ENCODE measurements around the gene TENT4B. TPM values are rescaled to one million over a fixed set of nuclear protein-coding genes. Genes with fewer than 3 reads are reported as not detected.
A peak's percentile ranks its signal among the peaks of the same experiment; 100 is the strongest.

The TENT4B gene
- polyA plus RNA-seq, 1 of the 3 experiments (the other 2 are of a cell fraction) = 5.6 TPM

DNA sequence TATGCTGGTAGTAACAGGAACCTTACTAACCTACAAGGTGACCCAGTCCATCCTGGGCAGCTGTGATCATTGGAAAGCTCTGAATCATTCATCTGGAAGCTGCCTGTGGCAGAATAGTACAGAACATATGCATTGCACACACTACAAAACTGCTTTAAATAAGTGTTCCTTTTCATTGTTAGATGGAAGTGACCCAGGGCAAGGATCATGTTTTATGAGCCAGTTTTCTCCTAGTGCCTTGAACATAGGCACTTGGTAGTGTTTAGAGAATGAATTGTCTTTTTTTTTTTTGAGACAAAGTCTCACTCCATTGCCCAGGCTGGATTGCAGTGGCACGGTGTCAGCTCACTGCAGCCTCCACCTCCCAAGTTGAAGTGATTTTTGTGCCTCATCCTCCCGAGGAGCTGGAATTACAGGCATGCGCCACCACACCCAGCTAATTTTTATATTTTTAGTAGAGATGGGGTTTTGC is 55.4 kb downstream of the TENT4B start:
- Histone ChIP-seq H3K4me3 (ENCODE audit: low read depth in 2 of 2, low read length in 1 of 2) (no peak overlapping the region), H3K36me3 (replicated peaks in 1 of 2; ENCODE audit: control insufficient read depth in 1 of 2, insufficient read depth in 2 of 2, low read length in 1 of 2) (peaks cover 4 to 5% of the 10 kb centered on the region in 2 experiments), H3K27ac (ENCODE audit: low read depth in 2 of 2, low read length in 1 of 2) (peak overlapping the region; percentile 64 to 65), H3K9me2 (no peaks in the 10 kb centered on the region), H4K20me1 (ENCODE audit: insufficient read depth) (0 out of 2 replicates have a peak, but pooled peaks cover 5% of the 10 kb centered on the region), H3K4me1 (ENCODE audit: control insufficient read depth in 1 of 2, insufficient read depth in 2 of 2, low read depth in 1 of 2, low read length in 1 of 2) (peaks cover 46% of the 10 kb centered on the region in 2 experiments), H3K79me2 (ENCODE audit: insufficient read depth) (peaks cover 85% of the 10 kb centered on the region), H3K27me3 (ENCODE audit: insufficient read depth) (no peaks in the 10 kb centered on the region), H3K9me3 (no peaks in the 10 kb centered on the region), H3K4me2 (peak overlapping the region; percentile 28), H2AFZ (ENCODE audit: low read depth) (no peak overlapping the region), H3F3A (replicated peaks; ENCODE audit: insufficient read depth) (peaks cover 39% of the 10 kb centered on the region), H3K9ac (peak overlapping the region; percentile 8; the same call in 1 of the 2 replicates)
- POLR2A ChIA-PET = no interaction called here
- WGBS (ENCODE audit: low lambda C conversion rate) = 64% methylated on average over 3 of the region's 3 CpGs
- TF ChIP-seq EP300 (IDR thresholded peaks at IDR 0.05; ENCODE audit: borderline replicate concordance in 1 of 2, low read depth in 1 of 2, low read length in 1 of 2) (no peak), SIN3A (IDR thresholded peaks at IDR 0.05; ENCODE audit: borderline replicate concordance, low read depth, low read length) (no peak), JUND (IDR thresholded peaks at IDR 0.05) (peak; percentile 33; the same call in 1 of the 2 replicates), FOSL2 (IDR thresholded peaks at IDR 0.05; ENCODE audit: borderline replicate concordance, low read depth) (peak; percentile 45; the same call in 1 of the 2 replicates), TCF12 (IDR thresholded peaks at IDR 0.05) (peak; percentile 79)
- CTCF ChIA-PET = interaction anchor here (0.6 to 8.6 kb wide), 10 partner anchors 9 to 598 kb away, joined by 3 to 162 read pairs (median 8); partner anchors contain the start of genes CNEP1R1 and HEATR3
- no peak for DNase-seq

DNA sequence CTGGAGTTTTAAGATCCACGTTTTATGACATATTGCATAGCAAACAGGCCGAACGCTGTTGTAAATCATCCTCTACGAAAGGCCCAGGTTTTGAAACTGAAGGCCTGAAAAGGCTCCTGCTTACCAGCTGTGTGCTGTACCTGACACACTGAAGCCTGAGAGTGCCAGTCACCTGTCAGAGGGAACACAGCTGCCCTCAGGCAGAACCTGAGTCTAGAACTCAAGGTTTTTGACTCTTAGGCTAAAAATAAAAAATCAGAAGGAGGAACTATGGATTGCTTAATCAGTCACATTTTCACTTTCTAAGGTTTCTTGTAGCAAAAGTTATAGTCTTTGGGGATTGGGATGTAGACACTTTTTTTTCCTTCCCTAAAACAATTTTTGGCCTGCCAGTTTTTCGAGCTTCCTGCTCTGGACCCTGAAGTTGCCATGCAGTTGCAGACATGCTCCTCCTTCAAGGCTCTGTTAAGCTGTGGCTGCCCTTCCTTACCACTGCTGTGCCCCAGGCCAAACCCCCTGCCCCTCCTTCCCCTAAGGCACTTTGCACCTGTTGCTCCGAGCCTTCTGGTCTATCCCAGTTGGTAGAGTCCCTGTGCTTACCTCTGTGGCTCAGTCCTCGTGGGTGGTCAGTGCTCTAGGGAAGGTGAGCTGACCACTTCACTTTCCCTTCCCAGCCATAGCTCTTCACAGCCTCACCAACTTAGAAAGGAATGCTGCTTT is 56.6 kb downstream of the TENT4B start:
- Histone ChIP-seq H3K27ac (ENCODE audit: low read depth in 2 of 2, low read length in 1 of 2) (peak overlapping the region; percentile 60 to 65; a peak in 3 of 4 replicates), H3K9me2 (no peaks in the 10 kb centered on the region), H3K36me3 (replicated peaks in 1 of 2; ENCODE audit: control insufficient read depth in 1 of 2, insufficient read depth in 2 of 2, low read length in 1 of 2) (peaks cover 6 to 10% of the 10 kb centered on the region in 2 experiments), H3F3A (replicated peaks; ENCODE audit: insufficient read depth) (peaks cover 42% of the 10 kb centered on the region), H3K9ac (no peak overlapping the region), H3K9me3 (no peaks in the 10 kb centered on the region), H3K4me2 (peak overlapping the region; percentile 42; the same call in 1 of the 2 replicates), H2AFZ (ENCODE audit: low read depth) (no peak overlapping the region), H4K20me1 (ENCODE audit: insufficient read depth) (0 out of 2 replicates have a peak, but pooled peaks cover 8% of the 10 kb centered on the region), H3K4me3 (ENCODE audit: low read depth in 2 of 2, low read length in 1 of 2) (no peak overlapping the region), H3K4me1 (ENCODE audit: control insufficient read depth in 1 of 2, insufficient read depth in 2 of 2, low read depth in 1 of 2, low read length in 1 of 2) (peaks cover 34 to 39% of the 10 kb centered on the region in 2 experiments), H3K27me3 (ENCODE audit: insufficient read depth) (no peaks in the 10 kb centered on the region), H3K79me2 (ENCODE audit: insufficient read depth) (peaks cover 73% of the 10 kb centered on the region)
- DNase-seq = no peak
- CTCF ChIA-PET = interaction anchor here (0.6 to 8.6 kb wide), 41 partner anchors 8 to 456 kb away, joined by 3 to 162 read pairs (median 5); partner anchors contain the start of genes CNEP1R1 and HEATR3
- TF ChIP-seq, protein P1, sequence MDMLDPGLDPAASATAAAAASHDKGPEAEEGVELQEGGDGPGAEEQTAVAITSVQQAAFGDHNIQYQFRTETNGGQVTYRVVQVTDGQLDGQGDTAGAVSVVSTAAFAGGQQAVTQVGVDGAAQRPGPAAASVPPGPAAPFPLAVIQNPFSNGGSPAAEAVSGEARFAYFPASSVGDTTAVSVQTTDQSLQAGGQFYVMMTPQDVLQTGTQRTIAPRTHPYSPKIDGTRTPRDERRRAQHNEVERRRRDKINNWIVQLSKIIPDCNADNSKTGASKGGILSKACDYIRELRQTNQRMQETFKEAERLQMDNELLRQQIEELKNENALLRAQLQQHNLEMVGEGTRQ (IDR thresholded peaks at IDR 0.05; ENCODE audit: borderline replicate concordance, low read depth, low read length) = no peak
- TF ChIP-seq, protein P2, sequence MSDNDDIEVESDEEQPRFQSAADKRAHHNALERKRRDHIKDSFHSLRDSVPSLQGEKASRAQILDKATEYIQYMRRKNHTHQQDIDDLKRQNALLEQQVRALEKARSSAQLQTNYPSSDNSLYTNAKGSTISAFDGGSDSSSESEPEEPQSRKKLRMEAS (IDR thresholded peaks at IDR 0.05; ENCODE audit: low read depth) = no peak
- TF ChIP-seq MEF2A (IDR thresholded peaks at IDR 0.05; ENCODE audit: borderline replicate concordance, low read depth) = no peak
- no peak for TF ChIP-seq NFIC (IDR thresholded peaks at IDR 0.05; ENCODE audit: borderline replicate concordance)
- no peak for TF ChIP-seq SMC3 (IDR thresholded peaks at IDR 0.05; ENCODE audit: low read depth, low read length)
- no peak for TF ChIP-seq GABPA (IDR thresholded peaks at IDR 0.05; ENCODE audit: low read depth)
- POLR2A ChIA-PET = interaction anchor here (0.9 to 1.6 kb wide), 3 partner anchors 142 to 184 kb away, joined by 3 to 8 read pairs (median 5); partner anchors contain the start of genes CNEP1R1 and HEATR3
- WGBS (ENCODE audit: low lambda C conversion rate) = 98% methylated on average over 6 of the region's 7 CpGs

All from SK-N-SH (cell line).